GM13977 (cell line): ENCODE results near the gene RAB25.

Experiments used
- DNase-seq: peaks from one replicate; pipeline ENCODE4 v3.0.0; 2012; ENCODE audit warnings: low spot score
- CTCF ChIP-seq: IDR thresholded peaks from 2 replicates; pipeline ENCODE4 v1.5.1; 2012; ENCODE audit warnings: mild to moderate bottlenecking, control low read depth; ENCODE audit not compliant: insufficient read depth; ENCODE audit errors: extremely low read depth, missing control alignments
- in situ Hi-C: fragments of 300-500 bp; cut with MboI; formaldehyde crosslinking; loops from one replicate; pipeline ENCODE4 v1.12.0; 2022; ENCODE audit warnings: low sequenced_read_pairs, low pct_unique_long_range_greater_than_20kb, mixed read lengths, inconsistent platforms; ENCODE audit not compliant: unreplicated experiment

RAB25 gene

GRCh38 chr1:156045076-156045475, 15.9 kb upstream of the RAB25 start:
- no peak for TF ChIP-seq CTCF
- DNase-seq, result no peak
- in situ Hi-C loops, result no loop called here

- no peak for DNase-seq
- no peak for TF ChIP-seq CTCF
- in situ Hi-C loops, result no loop called here
These were observed 12.2 kb upstream of the RAB25 start for GRCh38 chr1:156048663-156049258.

- no peak for DNase-seq
- in situ Hi-C loops, result no loop called here
- no peak for TF ChIP-seq CTCF
These were observed 10.6 kb upstream of the RAB25 start for GRCh38 chr1:156050376-156050775.

- in situ Hi-C loops, result no loop called here
- no peak for DNase-seq
- no peak for TF ChIP-seq CTCF
These were observed 9.8 kb upstream of the RAB25 start for GRCh38 chr1:156051011-156051725.

- peak; percentile 58 for TF ChIP-seq CTCF
- in situ Hi-C loops, result no loop called here
- peak; percentile 87 for DNase-seq
These were observed 7.8 kb upstream of the RAB25 start for GRCh38 chr1:156052862-156053767.

GRCh38 chr1:156053768-156054499, 7.0 kb upstream of the RAB25 start, which contains the start of gene UBQLN4:
Gene UBQLN4, minus strand, starts transcription at chr1:156053798. Its CDS starts 97 bp downstream, at chr1:156053701.
- peak; percentile 76 for TF ChIP-seq CTCF
- DNase-seq, result peak; percentile 97
- in situ Hi-C loops, result no loop called here
